ENCODE data around the gene PHLDA3. TPM values are rescaled to one million over a fixed set of nuclear protein-coding genes. Genes with fewer than 3 reads are reported as not detected.

The PHLDA3 gene
- total and polyA plus RNA-seq, 8 donors: 4.0 to 66.5 (median 25.7) TPM

DNA sequence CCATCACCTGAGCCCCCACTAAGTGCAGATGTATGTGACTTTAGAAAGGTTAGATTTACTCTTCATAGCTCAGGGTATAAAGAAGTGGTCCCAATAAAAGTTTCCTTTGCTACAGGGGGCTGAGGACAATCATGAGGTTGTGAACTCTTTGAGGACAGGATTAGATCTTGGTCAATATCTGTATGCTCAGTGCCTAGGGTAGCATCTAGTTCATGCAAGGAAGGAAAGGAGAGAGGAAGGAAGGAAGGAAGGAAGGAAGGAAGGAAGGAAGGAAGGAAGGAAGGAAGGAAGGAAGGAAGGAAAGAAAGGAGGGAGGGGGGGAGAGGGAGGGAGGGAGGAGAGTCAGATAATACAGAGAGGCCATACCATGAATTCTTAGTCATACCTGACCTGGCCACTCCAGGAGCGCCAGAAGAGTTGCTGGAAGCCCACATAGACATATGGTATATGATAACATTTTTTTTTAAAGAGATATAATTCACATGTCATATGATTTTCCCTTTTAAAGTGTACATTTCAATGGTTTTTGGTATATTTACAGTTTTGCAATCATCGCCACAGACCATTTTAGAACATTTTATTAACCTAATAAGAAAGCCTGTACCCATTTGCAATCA lies 47.6 kb upstream of the PHLDA3 start:
- no peaks in the 10 kb centered on the region for H3K36me3 ChIP-seq
- no peak overlapping the region for H3K4me3 ChIP-seq
- H3K27ac ChIP-seq: no peak overlapping the region
- H3K27me3 ChIP-seq: no peaks in the 10 kb centered on the region
- 79 to 100% (median 93%) methylated on average over 2 of the region's 2 CpGs for WGBS, 5 donors
- no peak for DNase-seq
- H3K4me1 ChIP-seq: peaks cover 13 to 44% (median 25%) of the 10 kb centered on the region in 4 donors
- TF ChIP-seq POLR2AphosphoS5 (IDR thresholded peaks at IDR 0.05): no peak
- no peaks in the 10 kb centered on the region for H3K9me3 ChIP-seq
- intact Hi-C loops (cut with DNase I; ENCODE audit: low total_unique reads): no loop called here

DNA sequence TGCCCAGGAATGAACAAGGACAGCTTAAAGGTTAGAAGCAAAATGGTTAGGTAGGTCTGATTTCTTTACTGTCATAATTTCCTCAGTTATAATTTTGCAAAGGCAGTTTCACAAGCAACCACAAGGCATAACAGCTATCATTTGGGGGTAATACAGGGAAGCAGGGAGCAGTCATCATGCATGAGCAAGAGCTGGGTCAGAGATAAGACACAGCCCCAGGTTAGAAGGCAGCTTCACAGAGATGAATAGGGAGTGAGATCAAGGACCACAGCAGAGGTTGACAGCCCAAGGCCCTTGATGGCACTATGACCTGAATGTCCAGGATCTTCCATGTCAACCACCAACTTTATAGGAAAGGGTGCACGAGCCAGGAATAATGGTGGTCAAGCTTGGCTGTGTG lies 46.9 kb upstream of the PHLDA3 start:
- Histone ChIP-seq H3K9me3 (no peaks in the 10 kb centered on the region), H3K4me3 (no peak overlapping the region), H3K27me3 (no peaks in the 10 kb centered on the region), H3K27ac (no peak overlapping the region), H3K36me3 (no peaks in the 10 kb centered on the region), H3K4me1 (peaks cover 18 to 51% (median 32%) of the 10 kb centered on the region in 4 donors)
- WGBS, 5 donors: 86 to 100% (median 100%) methylated on average over 1 of the region's 1 CpG
- TF ChIP-seq EP300 (IDR thresholded peaks at IDR 0.05) (no peak), POLR2A (IDR thresholded peaks at IDR 0.05) (no peak), POLR2AphosphoS5 (IDR thresholded peaks at IDR 0.05) (no peak)
- TF ChIP-seq, protein P1, sequence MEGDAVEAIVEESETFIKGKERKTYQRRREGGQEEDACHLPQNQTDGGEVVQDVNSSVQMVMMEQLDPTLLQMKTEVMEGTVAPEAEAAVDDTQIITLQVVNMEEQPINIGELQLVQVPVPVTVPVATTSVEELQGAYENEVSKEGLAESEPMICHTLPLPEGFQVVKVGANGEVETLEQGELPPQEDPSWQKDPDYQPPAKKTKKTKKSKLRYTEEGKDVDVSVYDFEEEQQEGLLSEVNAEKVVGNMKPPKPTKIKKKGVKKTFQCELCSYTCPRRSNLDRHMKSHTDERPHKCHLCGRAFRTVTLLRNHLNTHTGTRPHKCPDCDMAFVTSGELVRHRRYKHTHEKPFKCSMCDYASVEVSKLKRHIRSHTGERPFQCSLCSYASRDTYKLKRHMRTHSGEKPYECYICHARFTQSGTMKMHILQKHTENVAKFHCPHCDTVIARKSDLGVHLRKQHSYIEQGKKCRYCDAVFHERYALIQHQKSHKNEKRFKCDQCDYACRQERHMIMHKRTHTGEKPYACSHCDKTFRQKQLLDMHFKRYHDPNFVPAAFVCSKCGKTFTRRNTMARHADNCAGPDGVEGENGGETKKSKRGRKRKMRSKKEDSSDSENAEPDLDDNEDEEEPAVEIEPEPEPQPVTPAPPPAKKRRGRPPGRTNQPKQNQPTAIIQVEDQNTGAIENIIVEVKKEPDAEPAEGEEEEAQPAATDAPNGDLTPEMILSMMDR (IDR thresholded peaks at IDR 0.05): no peak
- DNase-seq: peak in 1 of 2 donors; percentile 3
- intact Hi-C loops (cut with DNase I; ENCODE audit: low total_unique reads): no loop called here

DNA sequence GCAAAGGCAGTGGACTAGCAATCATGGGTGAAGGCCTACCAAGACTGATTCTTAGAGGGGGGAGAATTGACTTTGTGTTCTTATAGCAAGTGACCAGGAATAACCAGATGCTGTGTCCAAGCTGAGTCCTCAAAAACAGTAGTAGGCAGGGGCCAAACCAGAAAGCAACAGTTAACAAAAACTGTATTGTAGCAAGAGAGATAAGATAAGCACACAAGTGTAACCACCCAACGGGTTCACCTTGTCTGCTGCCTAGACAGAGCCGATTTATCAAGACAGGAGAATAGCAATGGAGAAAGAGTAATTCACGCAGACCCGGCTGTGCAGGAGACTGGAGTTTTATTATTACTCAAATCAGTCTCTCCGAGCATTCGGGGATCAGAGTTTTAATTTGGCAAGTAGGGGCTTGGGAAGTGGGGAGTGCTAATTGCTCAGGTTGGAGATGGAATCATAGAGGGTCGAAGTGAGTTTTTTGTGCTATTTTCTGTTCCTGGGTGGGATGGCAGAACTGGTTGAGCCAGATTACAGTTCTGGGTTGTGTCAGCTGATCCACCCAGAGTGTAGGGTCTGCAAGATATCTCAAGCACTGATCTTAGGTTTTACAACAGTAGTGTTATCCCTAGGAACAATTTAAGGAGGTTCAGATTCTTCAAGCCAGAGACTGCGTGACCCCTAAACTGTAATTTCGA lies 46.2 kb upstream of the PHLDA3 start:
- intact Hi-C loops (cut with DNase I; ENCODE audit: low total_unique reads): no loop called here
- Histone ChIP-seq H3K36me3 (no peaks in the 10 kb centered on the region), H3K27me3 (no peaks in the 10 kb centered on the region), H3K27ac (no peak overlapping the region), H3K4me3 (no peak overlapping the region), H3K4me1 (peaks cover 18 to 55% (median 34%) of the 10 kb centered on the region in 4 donors), H3K9me3 (no peaks in the 10 kb centered on the region)
- 50 to 78% (median 53%) methylated on average over 9 of the region's 9 CpGs for WGBS, 5 donors
- TF ChIP-seq, protein P1 (IDR thresholded peaks at IDR 0.05): no peak
- TF ChIP-seq EP300 (IDR thresholded peaks at IDR 0.05) (no peak), POLR2A (IDR thresholded peaks at IDR 0.05) (no peak), POLR2AphosphoS5 (IDR thresholded peaks at IDR 0.05) (no peak)
- peak in 1 of 2 donors; percentile 32 for DNase-seq

DNA sequence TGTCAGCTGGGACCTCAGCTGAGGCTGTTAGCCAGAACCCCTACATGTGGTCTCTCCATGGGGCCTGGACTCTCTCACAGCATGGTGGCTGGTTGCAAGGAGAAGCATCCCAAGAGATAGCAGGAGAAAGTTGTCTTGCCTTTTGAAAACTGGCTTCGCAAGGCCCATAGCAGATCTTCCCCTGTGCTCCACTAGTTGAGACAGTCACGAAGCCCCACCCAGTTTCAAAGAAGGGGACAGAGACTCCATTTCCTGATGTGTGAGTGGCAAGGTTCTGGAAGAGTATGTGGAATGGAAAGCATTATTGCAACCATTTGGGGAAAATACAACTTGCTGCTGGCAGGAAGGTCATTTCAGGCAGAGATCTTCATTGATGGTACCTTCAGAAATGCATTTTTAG lies 45.5 kb upstream of the PHLDA3 start:
- DNase-seq: peak in 1 of 2 donors; percentile 5
- Histone ChIP-seq H3K9me3 (no peaks in the 10 kb centered on the region), H3K36me3 (no peaks in the 10 kb centered on the region), H3K4me3 (no peak overlapping the region), H3K4me1 (peaks cover 18 to 55% (median 34%) of the 10 kb centered on the region in 4 donors), H3K27me3 (no peaks in the 10 kb centered on the region), H3K27ac (no peak overlapping the region)
- intact Hi-C loops (cut with DNase I; ENCODE audit: low total_unique reads): no loop called here
- TF ChIP-seq EP300 (IDR thresholded peaks at IDR 0.05) (no peak), POLR2AphosphoS5 (IDR thresholded peaks at IDR 0.05) (no peak), POLR2A (IDR thresholded peaks at IDR 0.05) (no peak)
- TF ChIP-seq, protein P1 (IDR thresholded peaks at IDR 0.05): no peak
- WGBS, 5 donors: 93 to 100% (median 97%) methylated on average over 2 of the region's 2 CpGs
